Endothelial cell of umbilical vein (primary cell): ENCODE data around the gene GDI1.
"Not testable (repeated sequence)": the region's sequence is repeated elsewhere in the genome, so short reads cannot be mapped to it uniquely, and the experiment has no call there.

Experiments used
- EZH2 ChIP-seq: IDR thresholded peaks from 2 replicates; pipeline ENCODE4 v1.6.1; 2012; ENCODE audit warnings: borderline replicate concordance, low read depth, mild to moderate bottlenecking, moderate library complexity, low read length, inconsistent platforms; ENCODE audit not compliant: severe bottlenecking
- FOS ChIP-seq: IDR thresholded peaks from 2 replicates; pipeline ENCODE4 v1.6.1; 2011; ENCODE audit warnings: mild to moderate bottlenecking, low read length, moderate library complexity, borderline replicate concordance; ENCODE audit not compliant: insufficient read depth
- POLR2A ChIP-seq: IDR thresholded peaks from 2 replicates; pipeline ENCODE4 v1.6.1; 2012; ENCODE audit warnings: low read depth, mild to moderate bottlenecking, control low read depth, low read length
- POLR2AphosphoS5 ChIP-seq: IDR thresholded peaks from 2 replicates; pipeline ENCODE4 v1.6.1; 2012; ENCODE audit warnings: low read depth, mild to moderate bottlenecking, control low read depth, low read length, moderate library complexity; ENCODE audit not compliant: insufficient read depth
- TF ChIP-seq, protein P1 (sequence below), 2 donors: IDR thresholded peaks; 1 replicate in 1 of 2; 2 replicates in 1 of 2; pipeline ENCODE4 v1.5.1; 2011; ENCODE audit warnings: low read length in 2 of 2, mild to moderate bottlenecking in 2 of 2, moderate library complexity in 2 of 2, control low read depth in 1 of 2, inconsistent platforms in 1 of 2, low read depth in 1 of 2; ENCODE audit not compliant: insufficient read depth in 1 of 2; ENCODE audit errors: extremely low read depth in 1 of 2

DNA sequence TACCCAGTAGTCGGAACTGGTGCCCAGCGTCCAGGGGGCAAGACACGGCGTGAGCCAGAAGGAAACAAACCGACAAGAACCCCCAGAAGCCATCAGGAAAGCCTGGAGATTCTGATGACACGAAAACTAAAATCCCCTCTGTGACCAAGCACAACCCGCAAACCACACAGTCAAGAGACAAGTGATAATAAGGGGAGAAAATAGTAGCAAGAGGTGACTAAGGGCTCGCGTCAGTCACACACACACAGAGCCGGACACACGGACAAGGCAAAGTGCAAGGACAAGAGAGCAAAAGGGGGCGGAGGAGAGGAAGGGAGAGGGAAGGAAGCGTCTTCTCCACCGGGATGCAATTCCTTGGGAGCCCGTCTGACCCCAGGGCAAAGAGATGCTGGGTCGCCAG is 48.3 kb upstream of the GDI1 start:
- not testable (repeated sequence) for TF ChIP-seq POLR2AphosphoS5, POLR2A, FOS, EZH2
- TF ChIP-seq, protein P1, sequence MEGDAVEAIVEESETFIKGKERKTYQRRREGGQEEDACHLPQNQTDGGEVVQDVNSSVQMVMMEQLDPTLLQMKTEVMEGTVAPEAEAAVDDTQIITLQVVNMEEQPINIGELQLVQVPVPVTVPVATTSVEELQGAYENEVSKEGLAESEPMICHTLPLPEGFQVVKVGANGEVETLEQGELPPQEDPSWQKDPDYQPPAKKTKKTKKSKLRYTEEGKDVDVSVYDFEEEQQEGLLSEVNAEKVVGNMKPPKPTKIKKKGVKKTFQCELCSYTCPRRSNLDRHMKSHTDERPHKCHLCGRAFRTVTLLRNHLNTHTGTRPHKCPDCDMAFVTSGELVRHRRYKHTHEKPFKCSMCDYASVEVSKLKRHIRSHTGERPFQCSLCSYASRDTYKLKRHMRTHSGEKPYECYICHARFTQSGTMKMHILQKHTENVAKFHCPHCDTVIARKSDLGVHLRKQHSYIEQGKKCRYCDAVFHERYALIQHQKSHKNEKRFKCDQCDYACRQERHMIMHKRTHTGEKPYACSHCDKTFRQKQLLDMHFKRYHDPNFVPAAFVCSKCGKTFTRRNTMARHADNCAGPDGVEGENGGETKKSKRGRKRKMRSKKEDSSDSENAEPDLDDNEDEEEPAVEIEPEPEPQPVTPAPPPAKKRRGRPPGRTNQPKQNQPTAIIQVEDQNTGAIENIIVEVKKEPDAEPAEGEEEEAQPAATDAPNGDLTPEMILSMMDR (IDR thresholded peaks at IDR 0.05; ENCODE audit: extremely low read depth in 1 of 2, insufficient read depth in 1 of 2, low read depth in 1 of 2, low read length in 2 of 2): not testable (repeated sequence)
